Measurements from ENCODE around the gene DGKQ. TPM values are rescaled to one million over a fixed set of nuclear protein-coding genes. Genes with fewer than 3 reads are reported as not detected.

The DGKQ gene
- total and polyA plus RNA-seq, 9 of the 15 experiments (the other 6 are each of a cell fraction or from before 2014, with no cell fraction given) = 0.17 to 22.0 (median 5.6) TPM

DNA sequence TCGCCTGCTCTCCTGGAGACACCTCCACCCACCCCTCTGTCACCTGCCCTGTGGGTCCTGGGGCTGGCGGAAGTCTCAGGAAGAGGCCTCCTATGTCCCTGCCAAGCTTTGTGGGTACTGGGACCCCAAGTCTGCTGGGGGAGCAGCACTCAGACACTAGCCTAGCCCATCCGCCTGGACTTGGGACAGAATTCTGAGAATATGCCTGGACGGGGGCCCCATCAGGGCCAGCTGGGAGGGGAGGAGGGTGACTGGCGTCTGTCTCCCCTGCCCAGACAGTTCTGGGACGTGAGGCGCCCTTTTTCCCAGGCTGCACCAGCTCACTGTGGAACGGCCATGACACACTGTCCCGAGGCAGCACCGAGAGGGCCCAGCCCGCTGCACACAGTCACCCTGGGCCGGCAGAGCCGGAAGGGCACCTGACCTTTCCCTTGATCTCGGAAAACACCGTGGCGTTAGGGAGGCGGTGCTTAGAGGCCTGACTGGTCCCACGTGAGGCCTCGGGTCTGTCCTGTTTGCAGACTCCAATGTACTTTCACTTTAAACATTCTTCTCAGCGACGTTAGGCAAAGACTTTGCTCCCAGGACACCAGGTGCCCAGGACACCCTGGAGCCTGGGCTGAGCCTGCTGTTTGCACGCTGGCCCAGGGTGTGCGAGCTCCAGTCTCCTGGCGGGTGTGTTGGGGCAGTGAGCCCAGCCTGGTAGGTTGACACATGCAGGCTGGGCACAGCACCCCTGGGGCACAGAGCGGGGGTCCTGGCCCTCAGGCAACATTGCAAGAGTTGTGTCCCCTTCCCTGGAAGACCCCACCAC, 19.1 kb upstream of the DGKQ start (continued):
- no peak for TF ChIP-seq SAFB2 (IDR thresholded peaks at IDR 0.05; ENCODE audit: borderline replicate concordance, low read depth, low read length, severe bottlenecking)
- TF ChIP-seq ADNP (tag; IDR thresholded peaks at IDR 0.05) = no peak
- TF ChIP-seq TAF1 (IDR thresholded peaks at IDR 0.05; ENCODE audit: control insufficient read depth, extremely low read depth, insufficient read depth, low read length, severe bottlenecking) = peak; percentile 59
- TF ChIP-seq CXXC5 (CRISPR knock-in tag; IDR thresholded peaks at IDR 0.05) = peak; percentile 77
- TF ChIP-seq JUN (IDR thresholded peaks at IDR 0.05; ENCODE audit: borderline replicate concordance, low read depth, low read length) = peak; percentile 64; the same call in 1 of the 2 replicates
- no peak for TF ChIP-seq JUN (CRISPR knock-in tag; IDR thresholded peaks at IDR 0.05; ENCODE audit: borderline replicate concordance)
- TF ChIP-seq, protein P1, sequence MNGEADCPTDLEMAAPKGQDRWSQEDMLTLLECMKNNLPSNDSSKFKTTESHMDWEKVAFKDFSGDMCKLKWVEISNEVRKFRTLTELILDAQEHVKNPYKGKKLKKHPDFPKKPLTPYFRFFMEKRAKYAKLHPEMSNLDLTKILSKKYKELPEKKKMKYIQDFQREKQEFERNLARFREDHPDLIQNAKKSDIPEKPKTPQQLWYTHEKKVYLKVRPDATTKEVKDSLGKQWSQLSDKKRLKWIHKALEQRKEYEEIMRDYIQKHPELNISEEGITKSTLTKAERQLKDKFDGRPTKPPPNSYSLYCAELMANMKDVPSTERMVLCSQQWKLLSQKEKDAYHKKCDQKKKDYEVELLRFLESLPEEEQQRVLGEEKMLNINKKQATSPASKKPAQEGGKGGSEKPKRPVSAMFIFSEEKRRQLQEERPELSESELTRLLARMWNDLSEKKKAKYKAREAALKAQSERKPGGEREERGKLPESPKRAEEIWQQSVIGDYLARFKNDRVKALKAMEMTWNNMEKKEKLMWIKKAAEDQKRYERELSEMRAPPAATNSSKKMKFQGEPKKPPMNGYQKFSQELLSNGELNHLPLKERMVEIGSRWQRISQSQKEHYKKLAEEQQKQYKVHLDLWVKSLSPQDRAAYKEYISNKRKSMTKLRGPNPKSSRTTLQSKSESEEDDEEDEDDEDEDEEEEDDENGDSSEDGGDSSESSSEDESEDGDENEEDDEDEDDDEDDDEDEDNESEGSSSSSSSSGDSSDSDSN (IDR thresholded peaks at IDR 0.05; ENCODE audit: borderline replicate concordance in 1 of 2, low read depth in 2 of 2, low read length in 2 of 2) = peak; percentile 67 to 95; a peak in 3 of 4 replicates
- TF ChIP-seq, protein P2, sequence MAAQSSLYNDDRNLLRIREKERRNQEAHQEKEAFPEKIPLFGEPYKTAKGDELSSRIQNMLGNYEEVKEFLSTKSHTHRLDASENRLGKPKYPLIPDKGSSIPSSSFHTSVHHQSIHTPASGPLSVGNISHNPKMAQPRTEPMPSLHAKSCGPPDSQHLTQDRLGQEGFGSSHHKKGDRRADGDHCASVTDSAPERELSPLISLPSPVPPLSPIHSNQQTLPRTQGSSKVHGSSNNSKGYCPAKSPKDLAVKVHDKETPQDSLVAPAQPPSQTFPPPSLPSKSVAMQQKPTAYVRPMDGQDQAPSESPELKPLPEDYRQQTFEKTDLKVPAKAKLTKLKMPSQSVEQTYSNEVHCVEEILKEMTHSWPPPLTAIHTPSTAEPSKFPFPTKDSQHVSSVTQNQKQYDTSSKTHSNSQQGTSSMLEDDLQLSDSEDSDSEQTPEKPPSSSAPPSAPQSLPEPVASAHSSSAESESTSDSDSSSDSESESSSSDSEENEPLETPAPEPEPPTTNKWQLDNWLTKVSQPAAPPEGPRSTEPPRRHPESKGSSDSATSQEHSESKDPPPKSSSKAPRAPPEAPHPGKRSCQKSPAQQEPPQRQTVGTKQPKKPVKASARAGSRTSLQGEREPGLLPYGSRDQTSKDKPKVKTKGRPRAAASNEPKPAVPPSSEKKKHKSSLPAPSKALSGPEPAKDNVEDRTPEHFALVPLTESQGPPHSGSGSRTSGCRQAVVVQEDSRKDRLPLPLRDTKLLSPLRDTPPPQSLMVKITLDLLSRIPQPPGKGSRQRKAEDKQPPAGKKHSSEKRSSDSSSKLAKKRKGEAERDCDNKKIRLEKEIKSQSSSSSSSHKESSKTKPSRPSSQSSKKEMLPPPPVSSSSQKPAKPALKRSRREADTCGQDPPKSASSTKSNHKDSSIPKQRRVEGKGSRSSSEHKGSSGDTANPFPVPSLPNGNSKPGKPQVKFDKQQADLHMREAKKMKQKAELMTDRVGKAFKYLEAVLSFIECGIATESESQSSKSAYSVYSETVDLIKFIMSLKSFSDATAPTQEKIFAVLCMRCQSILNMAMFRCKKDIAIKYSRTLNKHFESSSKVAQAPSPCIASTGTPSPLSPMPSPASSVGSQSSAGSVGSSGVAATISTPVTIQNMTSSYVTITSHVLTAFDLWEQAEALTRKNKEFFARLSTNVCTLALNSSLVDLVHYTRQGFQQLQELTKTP (IDR thresholded peaks at IDR 0.05; ENCODE audit: low read depth in 1 of 2, partially characterized antibody in 2 of 2) = peak in 1 of 2 experiments; percentile 28
- peak; percentile 77 for TF ChIP-seq CCNT2 (IDR thresholded peaks at IDR 0.05; ENCODE audit: borderline replicate concordance, extremely low read depth, insufficient read length, low read depth, low read length)
- no peak; the same call in 1 of the 2 replicates for TF ChIP-seq ATF7 (IDR thresholded peaks at IDR 0.05)
- TF ChIP-seq, protein P3, sequence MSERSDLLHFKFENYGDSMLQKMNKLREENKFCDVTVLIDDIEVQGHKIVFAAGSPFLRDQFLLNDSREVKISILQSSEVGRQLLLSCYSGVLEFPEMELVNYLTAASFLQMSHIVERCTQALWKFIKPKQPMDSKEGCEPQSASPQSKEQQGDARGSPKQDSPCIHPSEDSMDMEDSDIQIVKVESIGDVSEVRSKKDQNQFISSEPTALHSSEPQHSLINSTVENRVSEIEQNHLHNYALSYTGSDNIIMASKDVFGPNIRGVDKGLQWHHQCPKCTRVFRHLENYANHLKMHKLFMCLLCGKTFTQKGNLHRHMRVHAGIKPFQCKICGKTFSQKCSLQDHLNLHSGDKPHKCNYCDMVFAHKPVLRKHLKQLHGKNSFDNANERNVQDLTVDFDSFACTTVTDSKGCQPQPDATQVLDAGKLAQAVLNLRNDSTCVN (CRISPR knock-in tag; IDR thresholded peaks at IDR 0.05) = no peak
